Measurements from ENCODE around the gene JAML.

- TF ChIP-seq, protein P1, sequence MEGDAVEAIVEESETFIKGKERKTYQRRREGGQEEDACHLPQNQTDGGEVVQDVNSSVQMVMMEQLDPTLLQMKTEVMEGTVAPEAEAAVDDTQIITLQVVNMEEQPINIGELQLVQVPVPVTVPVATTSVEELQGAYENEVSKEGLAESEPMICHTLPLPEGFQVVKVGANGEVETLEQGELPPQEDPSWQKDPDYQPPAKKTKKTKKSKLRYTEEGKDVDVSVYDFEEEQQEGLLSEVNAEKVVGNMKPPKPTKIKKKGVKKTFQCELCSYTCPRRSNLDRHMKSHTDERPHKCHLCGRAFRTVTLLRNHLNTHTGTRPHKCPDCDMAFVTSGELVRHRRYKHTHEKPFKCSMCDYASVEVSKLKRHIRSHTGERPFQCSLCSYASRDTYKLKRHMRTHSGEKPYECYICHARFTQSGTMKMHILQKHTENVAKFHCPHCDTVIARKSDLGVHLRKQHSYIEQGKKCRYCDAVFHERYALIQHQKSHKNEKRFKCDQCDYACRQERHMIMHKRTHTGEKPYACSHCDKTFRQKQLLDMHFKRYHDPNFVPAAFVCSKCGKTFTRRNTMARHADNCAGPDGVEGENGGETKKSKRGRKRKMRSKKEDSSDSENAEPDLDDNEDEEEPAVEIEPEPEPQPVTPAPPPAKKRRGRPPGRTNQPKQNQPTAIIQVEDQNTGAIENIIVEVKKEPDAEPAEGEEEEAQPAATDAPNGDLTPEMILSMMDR (IDR thresholded peaks at IDR 0.05), result no peak
- TF ChIP-seq POLR2A (IDR thresholded peaks at IDR 0.05), result no peak
Measured at GRCh38 chr11:118152020-118152551, 72.7 kb downstream of the JAML start.
